Keratinocyte (primary cell): ENCODE measurements around the gene ATMIN. TPM values are rescaled to one million over a fixed set of nuclear protein-coding genes. Genes with fewer than 3 reads are reported as not detected.

Experiments used
- DNase-seq: peaks from one replicate; pipeline ENCODE4 v3.0.0-alpha.2; 2011; ENCODE audit warnings: low read depth, missing footprints, low spot score
- FAIRE-seq: peaks from 2 replicates; lab custom pipeline; 2011; peaks lifted over from hg19 to GRCh38; lab: Jason Lieb, UNC
- H2AFZ ChIP-seq: 2 replicates; pipeline ENCODE4 v1.6.0; 2012; ENCODE audit warnings: low read length, control low read depth, inconsistent platforms; ENCODE audit not compliant: control insufficient read depth
- H3K27ac ChIP-seq: 2 replicates; pipeline ENCODE4 v1.5.1; 2011; ENCODE audit warnings: low read length; ENCODE audit not compliant: control insufficient read depth, insufficient read depth
- H3K27me3 ChIP-seq: 3 replicates; pipeline ENCODE4 v1.6.0; 2011; ENCODE audit warnings: low read length; ENCODE audit not compliant: control insufficient read depth, insufficient read depth; ENCODE audit errors: extremely low read depth
- H3K36me3 ChIP-seq, 2 experiments: 2 replicates in 1 of 2; 3 replicates in 1 of 2; pipeline ENCODE4 v1.5.1; 2011; ENCODE audit warnings: low read length in 2 of 2, mild to moderate bottlenecking in 1 of 2; ENCODE audit not compliant: control insufficient read depth in 2 of 2, insufficient read depth in 2 of 2; ENCODE audit errors: extremely low read depth in 1 of 2
- H3K4me1 ChIP-seq: 3 replicates; pipeline ENCODE4 v1.5.1; 2011; ENCODE audit warnings: low read length; ENCODE audit not compliant: control insufficient read depth, insufficient read depth; ENCODE audit errors: extremely low read depth
- H3K4me2 ChIP-seq: 3 replicates; pipeline ENCODE4 v1.6.0; 2011; ENCODE audit warnings: low read depth, low read length; ENCODE audit not compliant: control insufficient read depth, insufficient read depth; ENCODE audit errors: extremely low read depth
- H3K4me3 ChIP-seq, 3 experiments: fragments of 200-600 bp in 1 of 3; sonication (generic) in 1 of 3; 2 replicates in 2 of 3; 3 replicates in 1 of 3; pipeline ENCODE4 v1.5.1; 2011 to 2016; ENCODE audit warnings: low read length in 3 of 3, mild to moderate bottlenecking in 3 of 3, control low read depth in 2 of 3, inconsistent platforms in 1 of 3, low read depth in 1 of 3, mixed read lengths in 1 of 3, mixed run types in 1 of 3, moderate library complexity in 1 of 3; ENCODE audit not compliant: control insufficient read depth in 2 of 3, insufficient read depth in 2 of 3; ENCODE audit errors: extremely low read depth in 1 of 3
- H3K79me2 ChIP-seq: 2 replicates; pipeline ENCODE4 v1.6.0; 2012; ENCODE audit warnings: low read length; ENCODE audit not compliant: control insufficient read depth, insufficient read depth
- H3K9ac ChIP-seq: 3 replicates; pipeline ENCODE4 v1.6.0; 2011; ENCODE audit warnings: low read length; ENCODE audit not compliant: control insufficient read depth, insufficient read depth; ENCODE audit errors: extremely low read depth
- H3K9me1 ChIP-seq: 3 replicates; pipeline ENCODE4 v1.6.0; 2011; ENCODE audit warnings: low read length; ENCODE audit not compliant: control insufficient read depth, insufficient read depth; ENCODE audit errors: extremely low read depth
- H3K9me3 ChIP-seq: 2 replicates; pipeline ENCODE4 v1.5.1; 2012; ENCODE audit warnings: low read depth, low read length; ENCODE audit not compliant: control insufficient read depth
- H4K20me1 ChIP-seq: 3 replicates; pipeline ENCODE4 v1.6.0; 2011; ENCODE audit warnings: low read length; ENCODE audit not compliant: control insufficient read depth, insufficient read depth; ENCODE audit errors: extremely low read depth
- EZH2 ChIP-seq: IDR thresholded peaks from one replicate; pipeline ENCODE4 v1.6.1; 2012; ENCODE audit warnings: inconsistent platforms, mild to moderate bottlenecking, low read length, moderate library complexity
- dilution Hi-C: fragments of 300-500 bp; cut with MboI; formaldehyde crosslinking; loops from one replicate; pipeline ENCODE4 v1.7.0; 2020; ENCODE audit warnings: low sequenced_read_pairs; ENCODE audit not compliant: extremely low pct_ligation_motif_present
- polyA plus RNA-seq, 5 experiments: library from polyadenylated mRNA; depleted of rRNA in 3 of 5; stranded (reverse) in 3 of 5; stranded (forward) in 1 of 5; unstranded in 1 of 5; fragments of >200 nt; gene quantifications; 1 replicate in 1 of 5; 2 replicates in 3 of 5; 3 replicates in 1 of 5; pipeline versions ENCODE4 v1.2.1 to v1.2.3, GENCODE V29; 2011 to 2012; ENCODE audit warnings: missing spikeins in 2 of 5, low read depth in 1 of 5, low replicate concordance in 1 of 5
- TF ChIP-seq, protein P1 (sequence below), 3 experiments: IDR thresholded peaks in 1 of 3; conservative IDR thresholded peaks in 1 of 3; optimal IDR thresholded peaks in 1 of 3; 2 replicates in 2 of 3; 3 replicates in 1 of 3; pipeline versions ENCODE3 to v1.5.1; 2011; ENCODE audit warnings: low read length in 3 of 3, mild to moderate bottlenecking in 3 of 3, moderate library complexity in 2 of 3, control low read depth in 1 of 3, inconsistent platforms in 1 of 3; ENCODE audit not compliant: insufficient read depth in 2 of 3; ENCODE audit errors: extremely low read depth in 1 of 3

Gene ATMIN
- polyA plus RNA-seq, 1 donor (not counting 4 experiments of a cell fraction or from before 2014, with no cell fraction given): 31.2 TPM

DNA sequence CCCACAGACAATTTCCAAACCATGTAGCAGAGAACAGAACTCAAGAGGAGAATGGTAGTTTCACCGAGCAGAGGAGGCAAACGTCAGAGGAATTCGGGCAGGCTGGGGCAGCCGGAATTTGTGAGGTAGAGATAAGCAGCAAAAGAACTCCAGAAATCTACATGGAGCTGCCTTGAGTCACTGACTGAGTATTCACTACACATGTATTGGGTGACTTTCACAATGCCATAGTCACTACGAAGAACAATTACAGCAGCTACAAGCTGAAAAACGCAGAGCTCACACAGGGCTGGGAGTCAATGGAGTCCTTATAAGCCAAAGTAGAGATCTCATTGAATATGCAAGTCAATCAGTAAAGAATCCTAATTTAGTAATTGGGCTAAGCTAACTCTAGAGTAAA is 42.3 kb upstream of the ATMIN start:
- peaks cover 60% of the 10 kb centered on the region for H3K79me2 ChIP-seq

DNA sequence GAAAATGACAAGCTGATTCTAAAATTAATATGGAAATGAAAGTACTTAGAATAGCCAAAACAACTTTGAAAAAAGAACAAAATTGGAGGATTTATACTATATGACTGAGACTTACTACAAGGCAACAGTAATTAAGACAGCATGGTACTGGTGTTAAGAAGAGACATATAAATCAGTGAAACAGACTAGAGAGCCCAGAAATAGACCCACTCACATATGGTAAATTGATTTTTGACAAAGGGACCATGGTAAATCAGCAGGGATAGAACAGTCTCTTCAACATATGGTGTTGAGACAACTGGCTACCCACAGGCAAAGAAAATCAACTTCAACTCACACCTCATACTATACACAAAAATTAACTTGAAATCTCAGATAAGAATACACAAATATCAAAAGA is 41.8 kb upstream of the ATMIN start:
- Histone ChIP-seq H3K9ac (peak overlapping the region; percentile 32), H4K20me1 (no peaks in the 10 kb centered on the region), H3K9me3 (no peaks in the 10 kb centered on the region), H3K79me2 (peaks cover 64% of the 10 kb centered on the region), H3K4me2 (peak overlapping the region; percentile 77), H3K27me3 (no peaks in the 10 kb centered on the region), H3K36me3 (peaks cover 0 to 6% of the 10 kb centered on the region in 2 experiments), H2AFZ (no peak overlapping the region), H3K9me1 (no peaks in the 10 kb centered on the region), H3K4me1 (peaks cover 21% of the 10 kb centered on the region), H3K27ac (peak overlapping the region; percentile 77), H3K4me3 (no peak overlapping the region)
- FAIRE-seq (no peak), DNase-seq (no peak)
- TF ChIP-seq, protein P1, sequence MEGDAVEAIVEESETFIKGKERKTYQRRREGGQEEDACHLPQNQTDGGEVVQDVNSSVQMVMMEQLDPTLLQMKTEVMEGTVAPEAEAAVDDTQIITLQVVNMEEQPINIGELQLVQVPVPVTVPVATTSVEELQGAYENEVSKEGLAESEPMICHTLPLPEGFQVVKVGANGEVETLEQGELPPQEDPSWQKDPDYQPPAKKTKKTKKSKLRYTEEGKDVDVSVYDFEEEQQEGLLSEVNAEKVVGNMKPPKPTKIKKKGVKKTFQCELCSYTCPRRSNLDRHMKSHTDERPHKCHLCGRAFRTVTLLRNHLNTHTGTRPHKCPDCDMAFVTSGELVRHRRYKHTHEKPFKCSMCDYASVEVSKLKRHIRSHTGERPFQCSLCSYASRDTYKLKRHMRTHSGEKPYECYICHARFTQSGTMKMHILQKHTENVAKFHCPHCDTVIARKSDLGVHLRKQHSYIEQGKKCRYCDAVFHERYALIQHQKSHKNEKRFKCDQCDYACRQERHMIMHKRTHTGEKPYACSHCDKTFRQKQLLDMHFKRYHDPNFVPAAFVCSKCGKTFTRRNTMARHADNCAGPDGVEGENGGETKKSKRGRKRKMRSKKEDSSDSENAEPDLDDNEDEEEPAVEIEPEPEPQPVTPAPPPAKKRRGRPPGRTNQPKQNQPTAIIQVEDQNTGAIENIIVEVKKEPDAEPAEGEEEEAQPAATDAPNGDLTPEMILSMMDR (optimal IDR thresholded peaks at IDR 0.05 in 1 of 3, IDR thresholded peaks at IDR 0.05 in 1 of 3, conservative IDR thresholded peaks at IDR 0.05 in 1 of 3; ENCODE audit: extremely low read depth in 1 of 3, insufficient read depth in 2 of 3, low read length in 3 of 3): no peak
- dilution Hi-C loops: no loop called here

More for the DNA sequence above, 42.3 kb upstream of the ATMIN start:
- Histone ChIP-seq H3K9ac (peak overlapping the region; percentile 18), H3K4me1 (peaks cover 21% of the 10 kb centered on the region), H2AFZ (peak overlapping the region; percentile 10), H3K27me3 (no peaks in the 10 kb centered on the region), H3K9me3 (no peaks in the 10 kb centered on the region), H3K4me3 (peak overlapping the region in 2 of 3 experiments; percentile 14 to 56), H3K9me1 (no peaks in the 10 kb centered on the region), H3K27ac (peak overlapping the region; percentile 77), H3K36me3 (peaks cover 0 to 6% of the 10 kb centered on the region in 2 experiments), H3K4me2 (peak overlapping the region; percentile 77), H4K20me1 (no peaks in the 10 kb centered on the region)
- TF ChIP-seq EZH2: no peak
- TF ChIP-seq, protein P1 (optimal IDR thresholded peaks at IDR 0.05 in 1 of 3, IDR thresholded peaks at IDR 0.05 in 1 of 3, conservative IDR thresholded peaks at IDR 0.05 in 1 of 3; ENCODE audit: extremely low read depth in 1 of 3, insufficient read depth in 2 of 3, low read length in 3 of 3): no peak
- dilution Hi-C loops: no loop called here
- DNase-seq: peak; percentile 19
- FAIRE-seq: peak; percentile 81
